Activated T-cell treated with anti-CD3 and anti-CD28 coated beads for 24 hours (primary cell): Measurements from ENCODE around the gene PAGR1.
"Not testable (repeated sequence)": the region's sequence is repeated elsewhere in the genome, so short reads cannot be mapped to it uniquely, and the experiment has no call there.

ENCODE experiments used
- DNase-seq: peaks from one replicate; pipeline ENCODE4 v3.0.0-alpha.2; 2020; ENCODE audit warnings: low read depth

PAGR1 gene

GRCh38 chr16:29815793-29816693 is at the start of gene PAGR1:
TSS of gene PAGR1 (plus strand) at chr16:29816152. CDS start at chr16:29816526, 374 bp downstream.
- DNase-seq: peak; percentile 99

DNA sequence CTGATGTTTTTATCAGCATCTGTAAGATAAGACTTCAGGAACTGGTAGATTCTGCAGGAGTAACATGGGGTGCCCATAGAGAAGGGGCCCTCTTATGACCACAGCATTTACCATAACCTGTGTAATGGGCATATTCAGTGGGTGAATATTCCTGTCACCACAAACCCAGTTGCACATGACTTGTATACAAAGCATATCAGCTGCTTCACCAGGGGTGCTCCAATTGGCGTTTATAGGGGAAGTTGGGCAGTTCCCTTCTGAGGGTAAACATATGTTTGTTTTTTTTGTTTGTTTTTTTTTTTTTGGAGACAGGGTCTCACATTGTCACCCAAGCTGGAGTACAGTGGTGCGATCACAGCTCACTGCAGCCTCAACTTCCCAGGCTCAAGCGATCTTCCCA is 49.4 kb upstream of the PAGR1 start:
- no peak for DNase-seq

DNA sequence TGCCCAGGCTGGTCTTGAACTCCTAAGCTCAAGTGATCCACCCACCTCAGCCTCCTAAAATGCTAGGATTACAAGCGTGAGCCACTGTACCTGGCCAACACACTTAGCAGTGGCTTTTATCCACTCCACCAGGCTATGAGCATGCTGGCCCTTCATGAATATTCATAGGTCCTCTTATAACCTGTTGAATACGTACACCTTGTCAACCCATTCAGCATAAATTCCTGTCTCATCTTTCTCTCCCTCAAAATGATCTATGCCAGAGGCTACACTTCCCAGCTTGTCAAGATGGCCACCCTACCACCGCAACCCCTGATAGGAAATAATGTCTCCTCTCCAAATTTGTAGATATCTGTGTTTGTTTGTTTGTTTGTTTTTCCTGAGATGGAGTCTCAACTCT is 48.9 kb upstream of the PAGR1 start:
- no peak for DNase-seq

DNA sequence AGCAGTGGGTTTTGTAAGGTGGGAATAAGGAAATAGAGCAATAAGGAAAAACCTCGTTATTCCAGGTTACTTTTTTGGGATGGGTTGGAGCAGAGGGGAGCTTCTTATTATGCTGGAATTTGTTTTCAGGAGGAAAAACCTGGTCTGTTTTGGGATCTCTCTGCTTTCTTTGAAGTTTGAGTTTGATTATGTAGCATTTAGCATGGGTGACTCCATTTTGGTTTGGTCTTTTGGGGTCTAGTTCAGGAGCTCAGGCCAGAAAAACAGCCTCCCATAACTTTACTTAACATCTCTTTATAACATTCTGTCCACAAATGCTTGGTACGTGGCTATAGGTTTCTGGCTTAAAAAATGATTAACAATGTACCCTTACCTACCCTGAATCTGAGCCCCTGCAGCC is 46.4 kb upstream of the PAGR1 start:
- no peak for DNase-seq

GRCh38 chr16:29770250-29770929 is 45.6 kb upstream of the PAGR1 start:
- DNase-seq: no peak

GRCh38 chr16:29772330-29772729 is 43.6 kb upstream of the PAGR1 start:
- not testable (repeated sequence) for DNase-seq

GRCh38 chr16:29774730-29775129 is 41.2 kb upstream of the PAGR1 start:
- no peak for DNase-seq

- DNase-seq: no peak
Observed at GRCh38 chr16:29775742-29776408, 40.1 kb upstream of the PAGR1 start.

DNA sequence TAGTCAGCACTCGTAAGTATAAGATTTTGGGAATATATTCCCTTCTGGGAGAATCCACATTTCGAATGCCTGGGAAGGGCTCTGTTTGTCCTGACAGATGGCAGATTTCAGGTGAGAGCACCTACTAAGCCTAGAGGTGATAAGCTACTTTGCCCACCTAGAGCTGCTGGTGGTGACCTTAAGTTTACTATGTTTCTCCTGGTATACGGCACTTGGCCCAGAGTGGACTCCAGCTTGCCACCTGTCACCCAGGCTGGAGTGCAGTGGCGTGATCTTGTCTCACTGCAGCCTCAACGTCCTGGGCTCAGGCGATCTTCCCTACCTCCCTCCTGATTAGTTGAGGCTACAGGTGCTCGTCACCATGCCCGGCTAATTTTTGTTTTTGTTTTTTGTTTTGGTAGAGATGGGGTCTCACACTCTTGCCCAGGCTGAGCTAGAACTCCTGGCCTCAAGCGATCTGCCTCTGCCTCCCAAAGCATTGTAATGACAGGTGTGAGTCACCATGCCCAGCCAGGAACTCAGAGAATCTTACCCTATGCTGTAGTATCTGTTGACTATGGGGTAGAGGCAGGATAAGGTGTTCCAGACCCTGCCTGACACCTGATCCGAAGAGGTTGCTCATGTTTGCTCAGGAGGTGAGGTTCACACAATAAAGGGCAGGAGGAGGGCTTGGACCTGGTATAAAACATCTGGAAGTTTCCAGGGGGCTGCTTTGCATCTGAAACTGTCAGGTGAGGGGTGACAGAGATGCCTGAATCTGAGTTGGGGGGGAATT is 38.2 kb upstream of the PAGR1 start, which contains the start of gene ZG16:
Gene ZG16, plus strand, starts transcription at position 681 of the 775 bp plus-strand sequence. CDS start 1,011 bp downstream, outside the sequence.
- DNase-seq: no peak

DNA sequence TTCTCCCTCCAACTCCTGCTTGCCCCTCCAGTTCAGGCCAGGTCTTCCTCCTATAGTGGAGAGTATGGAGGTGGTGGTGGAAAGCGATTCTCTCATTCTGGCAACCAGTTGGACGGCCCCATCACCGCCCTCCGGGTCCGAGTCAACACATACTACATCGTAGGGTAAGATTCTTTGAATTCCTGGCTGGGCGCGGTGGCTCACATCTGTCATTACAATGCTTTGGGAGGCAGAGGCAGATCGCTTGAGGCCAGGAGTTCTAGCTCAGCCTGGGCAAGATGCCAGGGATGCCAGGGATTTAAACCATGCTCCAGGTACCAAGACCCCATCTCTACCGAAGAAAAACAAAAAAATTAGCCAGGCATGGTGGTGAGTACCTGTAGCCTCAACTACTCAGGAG is 36.5 kb upstream of the PAGR1 start:
- no peak for DNase-seq

DNA sequence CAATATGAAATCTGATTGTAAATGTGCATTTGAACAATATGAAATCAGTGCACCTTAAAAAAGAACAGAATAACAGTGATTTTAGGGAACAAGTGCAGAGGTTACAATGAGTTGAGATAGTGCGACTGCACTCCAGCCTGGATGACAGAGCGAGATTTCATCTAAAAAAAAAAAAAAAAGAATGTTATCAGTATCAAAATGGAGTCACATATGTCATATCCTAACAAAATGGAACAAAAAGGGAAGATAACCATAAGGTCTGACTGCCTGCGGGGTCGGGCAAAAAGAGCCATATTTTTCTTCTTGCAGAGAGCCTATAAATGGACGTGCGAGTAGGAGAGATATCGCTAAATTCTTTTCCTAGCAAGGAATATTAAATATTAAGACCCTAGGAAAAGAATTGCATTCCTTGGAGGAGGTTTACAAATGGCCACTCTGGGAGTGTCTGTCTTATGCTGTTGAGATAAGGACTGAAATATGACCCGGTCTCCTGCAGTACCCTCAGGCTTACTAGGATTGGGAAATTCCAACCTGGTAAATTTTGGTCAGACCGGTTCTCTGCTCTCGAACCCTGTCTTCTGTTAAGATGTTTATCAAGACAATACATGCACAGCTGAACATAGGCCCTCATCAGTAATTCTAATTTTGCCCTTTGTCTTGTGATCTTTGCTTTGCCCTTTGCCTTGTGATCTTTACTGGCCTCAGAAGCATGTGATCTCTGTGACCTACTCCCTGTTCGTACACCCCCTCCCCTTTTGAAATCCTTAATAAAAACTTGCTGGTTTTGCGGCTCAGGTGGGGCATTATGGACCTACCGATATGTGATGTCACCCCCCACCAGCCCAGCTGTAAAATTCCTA is 32.6 kb upstream of the PAGR1 start:
- DNase-seq: not testable (repeated sequence)

DNA sequence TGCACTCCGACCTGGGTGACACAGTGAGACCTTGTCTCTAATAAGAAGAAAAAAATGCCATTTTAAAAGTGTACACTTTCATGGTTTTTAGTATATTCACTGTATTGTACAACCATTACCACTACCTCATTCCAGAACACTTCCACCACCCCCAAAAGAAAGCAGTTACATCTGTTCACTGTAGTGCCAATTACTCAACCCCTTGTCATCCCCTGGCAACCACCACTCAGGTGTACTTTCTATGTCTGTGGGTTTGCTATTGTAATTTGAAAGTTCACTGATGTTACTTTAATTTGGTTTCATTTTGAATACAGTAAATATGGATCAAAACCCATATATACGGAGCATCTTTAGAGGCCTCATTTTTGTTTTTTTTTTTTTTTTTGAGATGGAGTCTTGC is 31.8 kb upstream of the PAGR1 start:
- no peak for DNase-seq

- DNase-seq: peak; percentile 63
Observed at GRCh38 chr16:29784901-29785500, 31.0 kb upstream of the PAGR1 start.

DNA sequence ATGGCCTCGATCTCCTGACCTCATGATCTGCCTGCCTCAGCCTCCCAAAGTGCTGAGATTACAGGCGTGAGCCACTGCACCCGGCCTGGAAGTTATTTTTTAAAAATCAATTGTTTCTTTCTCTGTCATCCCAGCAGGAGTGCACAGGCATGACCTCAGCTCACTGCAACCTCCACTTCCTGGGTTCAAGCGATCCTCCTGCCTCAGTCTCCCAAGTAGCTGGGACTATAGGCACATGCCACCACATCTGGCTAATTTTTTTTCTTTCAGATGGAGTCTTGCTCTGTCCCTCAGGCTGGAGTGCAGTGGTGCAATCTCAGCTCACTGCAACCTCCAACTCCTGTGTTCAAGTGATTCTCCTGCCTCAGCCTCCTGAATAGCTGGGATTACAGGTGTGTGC is 28.8 kb upstream of the PAGR1 start:
- not testable (repeated sequence) for DNase-seq

DNA sequence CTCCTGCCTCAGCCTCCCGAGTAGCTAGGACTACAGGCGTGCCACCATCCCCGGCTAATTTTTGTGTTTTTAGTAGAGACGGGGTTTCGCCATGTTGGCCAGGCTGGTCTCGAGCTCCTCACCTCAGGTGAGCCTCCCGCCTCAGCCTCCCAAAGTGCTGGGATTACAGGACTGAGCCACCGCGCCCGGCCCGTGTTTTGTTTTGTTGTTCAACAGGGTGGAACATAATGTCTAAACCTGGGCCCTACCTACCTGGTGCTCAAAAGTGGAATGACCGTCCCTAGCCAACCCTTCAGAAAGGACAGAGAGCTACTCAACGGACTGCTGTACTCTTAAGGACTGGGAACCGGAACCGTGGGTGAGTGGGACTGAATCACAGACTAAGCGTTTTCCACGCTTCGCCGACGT is 26.2 kb upstream of the PAGR1 start:
- DNase-seq: no peak

- peak; percentile 100 for DNase-seq
Observed at GRCh38 chr16:29790183-29790948, 25.6 kb upstream of the PAGR1 start, which contains the start of gene KIF22. TSS of gene KIF22 (plus strand) at chr16:29790751. CDS start at chr16:29790760, 9 bp downstream.

DNA sequence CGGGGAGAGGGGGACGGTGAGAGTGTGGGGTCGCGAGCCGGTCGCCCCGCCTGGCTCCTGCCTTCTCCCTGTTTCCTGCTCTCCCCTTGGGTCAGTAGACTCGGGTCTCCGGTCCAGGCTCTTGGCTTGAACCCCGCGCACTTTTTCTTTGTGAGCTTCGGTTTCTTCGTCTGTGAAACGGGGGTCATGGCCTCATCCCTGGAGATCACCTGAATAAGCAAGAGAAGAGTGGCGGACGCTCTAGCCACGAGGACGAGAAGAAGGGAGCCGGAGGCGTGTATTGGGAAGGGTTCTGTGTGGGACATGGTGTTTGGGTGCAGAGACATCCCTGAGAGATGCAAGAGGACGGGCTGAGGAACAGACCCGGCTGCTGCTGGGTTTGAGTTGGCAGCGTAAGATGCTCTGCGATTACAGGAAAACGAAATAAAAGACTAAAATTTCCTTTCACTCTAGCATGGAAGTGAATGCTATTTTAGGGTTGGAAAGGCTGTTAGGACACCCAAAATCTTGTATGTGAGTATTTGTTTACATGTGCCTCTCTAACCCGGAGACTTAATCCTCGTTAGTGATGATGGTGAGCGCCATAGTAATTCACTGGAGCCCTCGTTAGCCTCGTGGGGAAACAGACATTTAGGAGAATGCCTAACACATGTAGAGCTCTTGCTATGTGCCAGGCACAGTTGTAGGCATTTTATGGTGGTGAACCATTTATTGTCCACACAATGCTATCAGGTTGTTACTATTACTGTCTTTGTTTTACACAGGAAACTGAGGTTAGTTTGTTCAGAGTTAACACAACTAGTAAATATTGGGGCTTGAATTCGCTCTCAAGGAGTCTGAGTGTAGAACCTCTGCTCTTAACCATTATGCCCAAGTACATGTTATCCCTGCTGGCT is 24.8 kb upstream of the PAGR1 start:
- DNase-seq: no peak
